ENCODE measurements around the gene PTP4A2. TPM values are rescaled to one million over a fixed set of nuclear protein-coding genes. Genes with fewer than 3 reads are reported as not detected.

PTP4A2 gene
- total and polyA plus RNA-seq, 2 donors (not counting 3 experiments of a cell fraction or from before 2014, with no cell fraction given), result 74.1 to 184 TPM

- dilution Hi-C loops (cut with MboI; ENCODE audit: extremely low pct_ligation_motif_present, low sequenced_read_pairs), result no loop called here
Measured at GRCh38 chr1:31883357-31883942, 54.7 kb downstream of the PTP4A2 start.

More at GRCh38 chr1:31883357-31883942, 54.7 kb downstream of the PTP4A2 start:
- Histone ChIP-seq H3K27me3 (ENCODE audit: control insufficient read depth in 2 of 2, insufficient read depth in 2 of 2, low read length in 2 of 2) (peaks cover 0 to 4% of the 10 kb centered on the region in 2 experiments), H3K9me3 (replicated peaks; ENCODE audit: control insufficient read depth, insufficient read depth, low read length) (no peaks in the 10 kb centered on the region), H3K79me2 (ENCODE audit: control insufficient read depth, insufficient read depth, low read length) (no peaks in the 10 kb centered on the region), H3K4me2 (ENCODE audit: insufficient read depth, low read length) (no peak overlapping the region), H3K36me3 (ENCODE audit: control insufficient read depth in 2 of 2, extremely low read depth in 1 of 2, insufficient read depth in 2 of 2, low read length in 2 of 2) (no peaks in the 10 kb centered on the region), H3K4me1 (ENCODE audit: control insufficient read depth, extremely low read depth, insufficient read depth, low read length) (no peaks in the 10 kb centered on the region), H3K4me3 (replicated peaks in 1 of 3; ENCODE audit: insufficient read depth in 1 of 3, low read depth in 1 of 3, low read length in 3 of 3) (no peak overlapping the region), H2AFZ (ENCODE audit: low read depth, low read length) (no peak overlapping the region), H3K9me1 (replicated peaks; ENCODE audit: control insufficient read depth, extremely low read depth, insufficient read depth, low read length) (no peaks in the 10 kb centered on the region), H3K27ac (ENCODE audit: insufficient read depth, low read depth, low read length) (no peak overlapping the region), H3K9ac (replicated peaks; ENCODE audit: extremely low read depth, insufficient read depth, low read length) (no peak overlapping the region), H4K20me1 (replicated peaks; ENCODE audit: control insufficient read depth, extremely low read depth, insufficient read depth, low read length) (no peaks in the 10 kb centered on the region)
- CTCF ChIA-PET, result interaction anchor here (0.8 to 1.7 kb wide), 2 partner anchors 80 to 81 kb away, joined by 3 to 6 read pairs; no protein-coding TSS in a partner anchor
- intact Hi-C loops (cut with micrococcal nuclease), result no loop called here
- TF ChIP-seq CTCF (IDR thresholded peaks at IDR 0.05; ENCODE audit: extremely low read depth in 1 of 2, insufficient read depth in 1 of 2, low read depth in 1 of 2, low read length in 2 of 2), result no peak
- no peak for TF ChIP-seq MYC (IDR thresholded peaks at IDR 0.05; ENCODE audit: low read depth, low read length)
- no peak for TF ChIP-seq EZH2 (IDR thresholded peaks at IDR 0.05; ENCODE audit: borderline replicate concordance, low read depth, low read length, severe bottlenecking)
- TF ChIP-seq, protein P1, sequence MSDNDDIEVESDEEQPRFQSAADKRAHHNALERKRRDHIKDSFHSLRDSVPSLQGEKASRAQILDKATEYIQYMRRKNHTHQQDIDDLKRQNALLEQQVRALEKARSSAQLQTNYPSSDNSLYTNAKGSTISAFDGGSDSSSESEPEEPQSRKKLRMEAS (IDR thresholded peaks at IDR 0.05; ENCODE audit: insufficient read depth, insufficient read length), result no peak
- no peak for TF ChIP-seq JUN (IDR thresholded peaks at IDR 0.05; ENCODE audit: borderline replicate concordance, insufficient read depth, insufficient read length, low read depth)
- TF ChIP-seq GATA2 (IDR thresholded peaks at IDR 0.05; ENCODE audit: insufficient read depth, insufficient read length, low read depth, low read length), result no peak
- TF ChIP-seq POLR2A (IDR thresholded peaks at IDR 0.05; ENCODE audit: low read depth, low read length), result no peak
- TF ChIP-seq POLR2AphosphoS5 (IDR thresholded peaks at IDR 0.05; ENCODE audit: insufficient read depth, low read depth, low read length), result no peak
- no peak for TF ChIP-seq FOS (IDR thresholded peaks at IDR 0.05; ENCODE audit: borderline replicate concordance, insufficient read depth, low read length)
- DNase-seq (ENCODE audit: low read depth, low spot score) (no peak), FAIRE-seq (no peak)
- no TSS peak for BruUV-seq (replicated peaks)
- POLR2A ChIA-PET, result interaction anchor here (0.7 kb wide), 1 partner anchor 10 kb away, joined by 6 read pairs; no protein-coding TSS in a partner anchor
